K562 (cell line): ENCODE measurements around the gene FBXO17. TPM values are rescaled to one million over a fixed set of nuclear protein-coding genes. Genes with fewer than 3 reads are reported as not detected.

ENCODE experiments used
- ATAC-seq: fragments of 200-7000 bp; cut with Tn5 transposase; 3 replicates; pipeline ENCODE4 v1.9.1; 2020; ENCODE audit warnings: moderate library complexity
- BruUV-seq: library from RNA; stranded (reverse); fragments of 400-500 nt; replicated peaks from 2 replicates; lab custom pipeline; 2021; lab: Mats Ljungman, UMichigan
- CTCF ChIA-PET: fragments of 300-600 bp; formaldehyde crosslinking; extraction: SDS; loops from one replicate; lab custom pipeline; 2021; ENCODE audit warnings: low intra/inter-chr PET ratio; lab: Yijun Ruan, JAX
- POLR2A ChIA-PET: fragments of 300-600, 350-650 bp; sonication (Branson Sonifier 250); formaldehyde crosslinking; extraction: SDS; loops from one replicate; lab custom pipeline; 2021; ENCODE audit warnings: antibody characterized with exemption, inconsistent platforms; lab: Yijun Ruan, JAX
- DNase-seq, 4 experiments: peaks; one replicate each; pipeline versions ENCODE4 v3.0.0 to v3.0.0-alpha.2; 2011 to 2018; ENCODE audit warnings: low spot score in 3 of 4, mixed read lengths in 3 of 4; ENCODE audit errors: extremely low read depth in 1 of 4
- FAIRE-seq: peaks from 2 replicates; lab custom pipeline; 2011; peaks lifted over from hg19 to GRCh38; lab: Jason Lieb, UNC
- H2AFZ ChIP-seq: 2 replicates; pipeline ENCODE4 v1.6.0; 2011; ENCODE audit warnings: low read depth, low read length, control low read depth, inconsistent platforms
- H3K27ac ChIP-seq: fragments of 200-600 bp; 3 replicates; pipeline ENCODE4 v1.8.0; 2011; ENCODE audit warnings: low read depth, mild to moderate bottlenecking, control low read depth, inconsistent platforms, low read length, moderate library complexity, mixed read lengths; ENCODE audit errors: extremely low read depth
- H3K27me3 ChIP-seq, 2 experiments: fragments of 300-600 bp in 1 of 2; 2 replicates in 1 of 2; 3 replicates in 1 of 2; pipeline versions ENCODE4 v1.6.0 to v1.8.0; 2011; ENCODE audit warnings: inconsistent platforms in 2 of 2, low read length in 2 of 2, mild to moderate bottlenecking in 1 of 2, mixed read lengths in 1 of 2, moderate library complexity in 1 of 2; ENCODE audit not compliant: control insufficient read depth in 2 of 2, insufficient read depth in 2 of 2
- H3K36me3 ChIP-seq: fragments of 300-600 bp; 3 replicates; pipeline ENCODE4 v1.8.0; 2011; ENCODE audit warnings: mild to moderate bottlenecking, low read length, inconsistent platforms; ENCODE audit not compliant: control insufficient read depth, insufficient read depth
- H3K4me1 ChIP-seq, 2 experiments: fragments of 200-600 bp in 1 of 2; replicated peaks in 1 of 2; 2 replicates in 1 of 2; 3 replicates in 1 of 2; pipeline versions ENCODE4 v1.5.1 to v1.8.0; 2011; ENCODE audit warnings: inconsistent platforms in 2 of 2, low read length in 2 of 2, mild to moderate bottlenecking in 1 of 2, mixed read lengths in 1 of 2, moderate library complexity in 1 of 2; ENCODE audit not compliant: control insufficient read depth in 2 of 2, insufficient read depth in 2 of 2
- H3K4me2 ChIP-seq: 2 replicates; pipeline ENCODE4 v1.6.1; 2011; ENCODE audit warnings: low read length, control low read depth, inconsistent platforms, mixed read lengths; ENCODE audit not compliant: insufficient read depth
- H3K4me3 ChIP-seq: fragments of 200-600 bp; sonication (generic), shearing (Covaris generic); 2 replicates; pipeline ENCODE4 v1.5.1; 2016; ENCODE audit warnings: control low read depth, inconsistent platforms
- H3K79me2 ChIP-seq: fragments of 200-600 bp; 3 replicates; pipeline ENCODE4 v1.8.0; 2011; ENCODE audit warnings: low read length, inconsistent platforms; ENCODE audit not compliant: control insufficient read depth, insufficient read depth
- H3K9ac ChIP-seq, 2 experiments: 2 replicates each; pipeline versions ENCODE4 v1.6.0 to v1.6.1; 2011; ENCODE audit warnings: low read depth in 2 of 2, low read length in 2 of 2, control low read depth in 1 of 2, inconsistent platforms in 1 of 2, mild to moderate bottlenecking in 1 of 2, mixed read lengths in 1 of 2; ENCODE audit not compliant: insufficient read depth in 1 of 2
- H3K9me1 ChIP-seq: one replicate; pipeline ENCODE4 v1.6.0; 2011; ENCODE audit warnings: inconsistent platforms, mild to moderate bottlenecking, low read length, moderate library complexity; ENCODE audit not compliant: control insufficient read depth, insufficient read depth
- H3K9me3 ChIP-seq: replicated peaks from 2 replicates; pipeline ENCODE4 v1.5.1; 2011; ENCODE audit warnings: low read depth, low read length, inconsistent platforms; ENCODE audit not compliant: control insufficient read depth, insufficient read depth
- H4K20me1 ChIP-seq: replicated peaks from 2 replicates; pipeline ENCODE4 v1.6.1; 2011; ENCODE audit warnings: low read length, inconsistent platforms, mixed read lengths; ENCODE audit not compliant: control insufficient read depth, insufficient read depth
- CREM ChIP-seq: IDR thresholded peaks from 2 replicates; pipeline ENCODE4 v1.6.1; 2014; ENCODE audit warnings: antibody characterized with exemption, low read depth
- E2F3 ChIP-seq: fragments of 250-450 bp; sonication (Bioruptor Pico); IDR thresholded peaks from 2 replicates; pipeline ENCODE4 v1.4.0; 2020; ENCODE audit warnings: mild to moderate bottlenecking
- GABPB2 ChIP-seq: fragments of 250-450 bp; sonication (Bioruptor Pico); conservative IDR thresholded peaks from 2 replicates; pipeline ENCODE4 v1.5.1; 2021; ENCODE audit warnings: mild to moderate bottlenecking
- NR1H2 ChIP-seq: sonication (generic); formaldehyde crosslinking; IDR thresholded peaks from 2 replicates; pipeline ENCODE4 v1.4.0; 2020; ENCODE audit warnings: mild to moderate bottlenecking, missing genetic modification reagents
- NR2C1 ChIP-seq, 2 experiments: fragments of 450-650 bp; IDR thresholded peaks; 2 replicates each; pipeline ENCODE4 v1.6.1; 2017; ENCODE audit warnings: mild to moderate bottlenecking in 2 of 2, antibody characterized with exemption in 1 of 2, inconsistent platforms in 1 of 2, missing compliant biosample characterization in 1 of 2, missing genetic modification characterization in 1 of 2
- RAD21 ChIP-seq, 2 experiments: fragments of 250-450 bp in 1 of 2; fragments of 450-650 bp in 1 of 2; sonication (Bioruptor Pico) in 1 of 2; formaldehyde crosslinking in 1 of 2; IDR thresholded peaks in 1 of 2; conservative IDR thresholded peaks in 1 of 2; 2 replicates each; pipeline versions ENCODE4 v1.4.0 to v1.8.0; 2020 to 2022; ENCODE audit warnings: mild to moderate bottlenecking in 2 of 2, moderate library complexity in 1 of 2
- RFX1 ChIP-seq: fragments of 450-650 bp; IDR thresholded peaks from 2 replicates; pipeline ENCODE4 v1.6.1; 2016; ENCODE audit warnings: mild to moderate bottlenecking, moderate library complexity
- RHOXF2B ChIP-seq: fragments of 250-450 bp; sonication (Bioruptor Pico); conservative IDR thresholded peaks from 2 replicates; pipeline ENCODE4 v1.5.1; 2021
- SMARCE1 ChIP-seq: fragments of 450-650 bp; IDR thresholded peaks from 2 replicates; pipeline ENCODE4 v1.7.1; 2016; ENCODE audit warnings: mild to moderate bottlenecking
- SUPT5H ChIP-seq: fragments of 450-650 bp; IDR thresholded peaks from 2 replicates; pipeline ENCODE4 v1.6.1; 2016
- ZNF699 ChIP-seq: fragments of 250-450 bp; sonication (Bioruptor Pico); IDR thresholded peaks from 2 replicates; pipeline ENCODE4 v1.8.0; 2021; ENCODE audit warnings: mild to moderate bottlenecking, moderate library complexity; ENCODE audit not compliant: insufficient replicate concordance
- ZNF717 ChIP-seq: fragments of 250-450 bp; sonication (Bioruptor Pico); IDR thresholded peaks from 2 replicates; pipeline ENCODE4 v1.5.0; 2021
- ZNF77 ChIP-seq: fragments of 250-450 bp; sonication (Bioruptor Pico); IDR thresholded peaks from 2 replicates; pipeline ENCODE4 v1.5.0; 2020
- WGBS: fragments of 100-300 bp; shearing (Covaris generic); methylation state at CpG from one replicate; pipeline ENCODE4 v1.1.6; 2016; ENCODE audit warnings: low coverage, mixed read lengths; ENCODE audit not compliant: insufficient coverage; ENCODE audit errors: missing lambda C conversion rate; 5-methylcytosine and 5-hydroxymethylcytosine counted together
- in situ Hi-C: fragments of 300-500 bp; cut with MboI; formaldehyde crosslinking; loops from 4 replicates; pipeline ENCODE4 v1.15.0; 2018; ENCODE audit warnings: inconsistent platforms, mixed read lengths
- intact Hi-C: fragments of 100-400 bp; cut with micrococcal nuclease; formaldehyde crosslinking; loops from 2 replicates; pipeline ENCODE4 v1.14.2; 2022
- polyA plus RNA-seq, 8 experiments: library from polyadenylated mRNA; depleted of rRNA in 4 of 8; stranded (reverse) in 5 of 8; unstranded in 3 of 8; fragments of >200 nt; fragmentation: Nextera tagmentation in 2 of 8; fragmentation: Illumina TruSeq in 1 of 8; extraction: Ambion mirVana in 2 of 8; extraction: Trizol in 1 of 8; gene quantifications; 2 replicates each; pipeline versions ENCODE4 v1.2.1 to v1.2.3, GENCODE V29; 2011 to 2014; ENCODE audit warnings: inconsistent platforms in 1 of 8, missing spikeins in 1 of 8
- total RNA-seq, 7 experiments: library from RNA; depleted of rRNA in 6 of 7; stranded (reverse); fragments of >200 nt in 6 of 7; fragmentation: Illumina TruSeq in 2 of 7; extraction: Trizol in 2 of 7; gene quantifications; 2 replicates each; pipeline versions ENCODE4 v1.2.1 to v1.2.3, GENCODE V29; 2011 to 2021; ENCODE audit warnings: low replicate concordance in 1 of 7
- TF ChIP-seq, protein P1 (sequence below), 2 experiments: IDR thresholded peaks; 2 replicates each; pipeline ENCODE4 v1.6.1; 2011; ENCODE audit warnings: borderline replicate concordance in 1 of 2, control low read depth in 1 of 2, low read depth in 1 of 2, low read length in 1 of 2, mild to moderate bottlenecking in 1 of 2, mixed read lengths in 1 of 2, moderate library complexity in 1 of 2; ENCODE audit not compliant: insufficient read depth in 1 of 2, insufficient read length in 1 of 2, poor library complexity in 1 of 2, severe bottlenecking in 1 of 2; ENCODE audit errors: extremely low read depth in 1 of 2
- TF ChIP-seq, protein P2 (sequence below), 2 experiments: fragments of 450-650 bp; IDR thresholded peaks; 2 replicates each; pipeline ENCODE4 v1.6.1; 2016
- TF ChIP-seq, protein P3 (sequence below): fragments of 200-800 bp; sonication (Bioruptor generic); IDR thresholded peaks from 2 replicates; pipeline ENCODE4 v1.6.1; 2017; ENCODE audit warnings: missing genetic modification characterization, missing compliant biosample characterization

The FBXO17 gene
- total and polyA plus RNA-seq, 9 of the 15 experiments (the other 6 are each of a cell fraction or from before 2014, with no cell fraction given): 4.1 to 27.1 (median 19.0) TPM

DNA sequence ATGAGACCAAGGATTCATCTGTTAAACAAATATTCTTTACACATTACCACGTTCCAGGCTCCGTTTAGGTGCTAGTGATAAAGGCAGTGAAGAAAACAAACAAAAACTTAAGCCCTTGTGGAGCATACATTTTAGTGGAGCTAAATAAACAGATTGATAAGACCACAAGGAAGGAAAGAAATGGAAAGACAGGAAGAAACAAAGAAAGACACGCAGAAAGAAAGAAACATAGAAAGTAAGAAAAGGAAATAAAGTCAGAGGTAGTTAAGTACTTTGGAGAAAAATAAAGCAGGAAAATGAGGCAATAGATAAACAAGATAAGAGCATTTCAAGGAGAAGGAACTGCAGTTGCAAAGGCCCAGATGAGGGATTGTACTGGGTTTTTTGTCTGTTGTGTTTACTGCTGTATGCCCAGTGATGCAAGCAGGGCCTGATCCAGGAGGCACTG, 74.8 kb downstream of the FBXO17 start (continued):
- TF ChIP-seq SMARCE1: peak; percentile 75; the same call in 1 of the 2 replicates

DNA sequence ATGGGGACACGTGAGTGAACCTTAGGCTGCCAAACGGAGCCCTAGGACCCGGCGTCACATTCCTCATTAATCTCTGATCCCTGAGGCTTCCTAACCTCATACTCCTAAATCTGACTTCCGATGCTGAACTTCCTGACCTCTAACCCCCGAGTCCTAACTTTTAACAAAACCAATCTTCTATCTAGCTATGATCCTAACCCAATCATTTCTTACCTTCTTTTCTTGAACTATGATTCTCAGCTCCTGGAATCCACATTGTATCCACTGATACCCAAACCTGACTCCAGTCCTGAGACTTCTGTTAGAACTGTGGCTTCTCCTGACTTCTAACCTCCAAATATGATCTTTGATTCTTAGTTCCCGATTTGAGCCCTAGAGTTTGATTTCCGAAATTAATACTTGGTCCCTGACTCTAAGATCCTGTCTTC, 75.3 kb downstream of the FBXO17 start:
- H3K9me1 ChIP-seq: no peaks in the 10 kb centered on the region
- ATAC-seq (no peak), DNase-seq (no peak), FAIRE-seq (no peak)
- CTCF ChIA-PET: interaction anchor here (0.6 kb wide), 1 partner anchor 170 kb away, joined by 3 read pairs; no protein-coding TSS in a partner anchor
- H3K9ac ChIP-seq: peak overlapping the region; percentile 85 to 93
- H3K27me3 ChIP-seq: no peaks in the 10 kb centered on the region
- in situ Hi-C loops: no loop called here
- H3K27ac ChIP-seq: peak overlapping the region; percentile 82
- peaks cover 30% of the 10 kb centered on the region for H3K79me2 ChIP-seq
- H3K4me1 ChIP-seq: peaks cover 11 to 23% of the 10 kb centered on the region in 2 experiments
- H2AFZ ChIP-seq: peak overlapping the region; percentile 87
- peaks cover 12% of the 10 kb centered on the region; the same call in 1 of the 3 replicates for H3K36me3 ChIP-seq
- WGBS: under 1% methylated on average over 8 of the region's 8 CpGs
- H3K9me3 ChIP-seq: no peaks in the 10 kb centered on the region
- H3K4me2 ChIP-seq: peak overlapping the region; percentile 92
- intact Hi-C loops: no loop called here
- POLR2A ChIA-PET: interaction anchor here (0.6 to 1.5 kb wide), 12 partner anchors 8 to 356 kb away, joined by 3 to 8 read pairs (median 4); no protein-coding TSS in a partner anchor
- TSS peak; percentile 79 for BruUV-seq
- peak overlapping the region; percentile 85 for H3K4me3 ChIP-seq
- H4K20me1 ChIP-seq: no peaks in the 10 kb centered on the region
- TF ChIP-seq GABPB2 (CRISPR knock-in tag) (no peak), RFX1 (no peak), ZNF717 (CRISPR knock-in tag) (no peak), ZNF77 (no peak), CREM (peak; percentile 52; the same call in 1 of the 2 replicates), ZNF699 (CRISPR knock-in tag) (no peak), NR1H2 (no peak), RAD21 (CRISPR knock-in tag; conservative IDR thresholded peaks at IDR 0.05 in 1 of 2, IDR thresholded peaks at IDR 0.05 in 1 of 2) (0 out of 4 replicates have a peak, but pooled peaks of 1 of the 2 experiments have one; percentile 9), NR2C1 (IDR thresholded peaks at IDR 0.05) (no peak), NR2C1 (tag; IDR thresholded peaks at IDR 0.05) (peak; percentile 46), RHOXF2B (CRISPR knock-in tag) (no peak), SUPT5H (0 out of 2 replicates have a peak, but pooled peaks have one; percentile 14), E2F3 (no peak)
- TF ChIP-seq, protein P1, sequence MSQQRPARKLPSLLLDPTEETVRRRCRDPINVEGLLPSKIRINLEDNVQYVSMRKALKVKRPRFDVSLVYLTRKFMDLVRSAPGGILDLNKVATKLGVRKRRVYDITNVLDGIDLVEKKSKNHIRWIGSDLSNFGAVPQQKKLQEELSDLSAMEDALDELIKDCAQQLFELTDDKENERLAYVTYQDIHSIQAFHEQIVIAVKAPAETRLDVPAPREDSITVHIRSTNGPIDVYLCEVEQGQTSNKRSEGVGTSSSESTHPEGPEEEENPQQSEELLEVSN (IDR thresholded peaks at IDR 0.05; ENCODE audit: borderline replicate concordance in 1 of 2, extremely low read depth in 1 of 2, insufficient read depth in 1 of 2, insufficient read length in 1 of 2, low read depth in 1 of 2, low read length in 1 of 2, poor library complexity in 1 of 2, severe bottlenecking in 1 of 2): peak in 1 of 2 experiments; percentile 24
- TF ChIP-seq, protein P2, sequence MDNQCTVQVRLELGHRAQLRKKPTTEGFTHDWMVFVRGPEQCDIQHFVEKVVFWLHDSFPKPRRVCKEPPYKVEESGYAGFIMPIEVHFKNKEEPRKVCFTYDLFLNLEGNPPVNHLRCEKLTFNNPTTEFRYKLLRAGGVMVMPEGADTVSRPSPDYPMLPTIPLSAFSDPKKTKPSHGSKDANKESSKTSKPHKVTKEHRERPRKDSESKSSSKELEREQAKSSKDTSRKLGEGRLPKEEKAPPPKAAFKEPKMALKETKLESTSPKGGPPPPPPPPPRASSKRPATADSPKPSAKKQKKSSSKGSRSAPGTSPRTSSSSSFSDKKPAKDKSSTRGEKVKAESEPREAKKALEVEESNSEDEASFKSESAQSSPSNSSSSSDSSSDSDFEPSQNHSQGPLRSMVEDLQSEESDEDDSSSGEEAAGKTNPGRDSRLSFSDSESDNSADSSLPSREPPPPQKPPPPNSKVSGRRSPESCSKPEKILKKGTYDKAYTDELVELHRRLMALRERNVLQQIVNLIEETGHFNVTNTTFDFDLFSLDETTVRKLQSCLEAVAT (IDR thresholded peaks at IDR 0.05): peak in 1 of 2 experiments; percentile 26; a peak in 1 of 4 replicates
- TF ChIP-seq, protein P3, sequence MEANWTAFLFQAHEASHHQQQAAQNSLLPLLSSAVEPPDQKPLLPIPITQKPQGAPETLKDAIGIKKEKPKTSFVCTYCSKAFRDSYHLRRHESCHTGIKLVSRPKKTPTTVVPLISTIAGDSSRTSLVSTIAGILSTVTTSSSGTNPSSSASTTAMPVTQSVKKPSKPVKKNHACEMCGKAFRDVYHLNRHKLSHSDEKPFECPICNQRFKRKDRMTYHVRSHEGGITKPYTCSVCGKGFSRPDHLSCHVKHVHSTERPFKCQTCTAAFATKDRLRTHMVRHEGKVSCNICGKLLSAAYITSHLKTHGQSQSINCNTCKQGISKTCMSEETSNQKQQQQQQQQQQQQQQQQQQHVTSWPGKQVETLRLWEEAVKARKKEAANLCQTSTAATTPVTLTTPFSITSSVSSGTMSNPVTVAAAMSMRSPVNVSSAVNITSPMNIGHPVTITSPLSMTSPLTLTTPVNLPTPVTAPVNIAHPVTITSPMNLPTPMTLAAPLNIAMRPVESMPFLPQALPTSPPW (CRISPR knock-in tag): no peak
